Measurements from ENCODE around the gene MUC5AC.

The MUC5AC gene

GRCh38 chr11:1229471-1230120 lies 71.8 kb downstream of the MUC5AC start:
- DNase-seq: no peak

DNA sequence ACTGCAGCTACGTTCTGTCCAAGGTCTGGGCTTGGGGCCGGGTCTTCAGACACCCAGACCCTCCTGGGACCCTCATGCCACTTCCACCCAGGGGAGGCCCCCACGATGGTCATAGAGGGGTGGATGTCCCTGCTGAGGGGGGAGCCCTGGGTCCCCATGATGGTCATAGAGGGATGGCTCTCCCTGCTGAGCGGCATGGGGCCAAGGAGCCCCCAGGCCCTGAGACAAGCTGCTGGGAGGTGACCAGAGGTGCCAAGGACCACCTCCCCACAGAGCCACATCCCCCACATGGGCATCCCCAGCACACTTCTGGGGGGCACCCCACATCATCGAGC lies 72.3 kb downstream of the MUC5AC start:
- DNase-seq: no peak

GRCh38 chr11:1230456-1231395 lies 73.0 kb downstream of the MUC5AC start:
- DNase-seq: no peak

DNA sequence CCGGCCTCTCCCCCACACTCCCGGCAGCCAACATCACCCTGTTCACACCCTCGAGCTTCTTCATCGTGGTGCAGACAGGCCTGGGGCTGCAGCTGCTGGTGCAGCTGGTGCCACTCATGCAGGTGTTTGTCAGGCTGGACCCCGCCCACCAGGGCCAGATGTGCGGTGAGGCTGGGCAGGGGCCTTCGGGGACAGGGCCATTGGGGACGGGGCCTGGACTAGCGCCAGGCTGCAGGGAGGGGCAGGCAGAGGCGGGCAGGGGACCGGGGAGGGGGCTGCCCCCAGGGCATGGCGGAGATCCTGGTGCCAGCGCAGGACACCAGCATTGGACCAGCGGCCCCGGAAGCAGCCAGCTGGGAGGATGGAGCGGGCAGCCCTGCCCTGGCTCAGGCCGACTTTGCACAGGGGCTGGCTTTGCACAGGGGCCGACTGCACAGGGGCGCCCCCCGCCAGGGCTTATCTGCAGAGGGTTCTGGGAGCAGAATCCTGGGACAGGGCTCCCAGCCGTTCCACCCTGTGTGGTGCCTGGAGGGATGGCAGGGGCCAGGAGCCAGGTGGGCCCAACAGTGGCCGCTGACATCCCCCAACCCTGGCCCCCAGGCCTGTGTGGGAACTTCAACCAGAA lies 73.8 kb downstream of the MUC5AC start:
- DNase-seq: no peak

DNA sequence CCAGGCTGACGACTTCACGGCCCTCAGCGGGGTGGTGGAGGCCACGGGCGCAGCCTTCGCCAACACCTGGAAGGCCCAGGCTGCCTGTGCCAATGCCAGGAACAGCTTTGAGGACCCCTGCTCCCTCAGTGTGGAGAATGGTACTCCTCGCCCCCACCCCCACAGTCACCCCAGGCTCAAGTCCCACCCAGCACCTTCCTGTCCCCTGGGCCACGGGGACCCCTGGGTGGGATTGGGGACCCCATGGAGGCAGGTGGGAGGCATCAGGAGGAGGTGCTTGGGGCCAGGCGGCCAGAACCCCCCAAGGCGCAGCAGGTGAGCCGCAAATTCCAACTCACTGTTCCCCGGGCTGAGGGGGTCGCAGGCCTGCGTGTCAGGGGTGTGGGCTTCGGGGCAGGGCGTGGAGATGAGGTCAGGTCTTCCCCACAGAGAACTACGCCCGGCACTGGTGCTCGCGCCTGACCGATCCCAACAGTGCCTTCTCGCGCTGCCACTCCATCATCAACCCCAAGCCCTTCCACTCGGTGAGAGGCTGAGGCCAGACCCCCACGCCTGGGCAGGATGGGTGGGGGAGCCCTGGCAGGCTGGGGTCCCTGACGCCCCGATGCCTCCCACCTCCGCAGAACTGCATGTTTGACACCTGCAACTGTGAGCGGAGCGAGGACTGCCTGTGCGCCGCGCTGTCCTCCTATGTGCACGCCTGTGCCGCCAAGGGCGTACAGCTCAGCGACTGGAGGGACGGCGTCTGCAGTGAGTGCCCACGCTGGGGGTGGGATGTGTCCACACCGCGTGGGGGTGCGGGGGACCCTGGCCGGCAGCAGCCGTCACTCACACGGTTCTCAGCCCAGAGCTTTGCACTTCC lies 74.5 kb downstream of the MUC5AC start:
- DNase-seq: no peak

- DNase-seq: no peak
Observed at GRCh38 chr11:1232883-1233321, 75.1 kb downstream of the MUC5AC start.

- no peak for DNase-seq
Observed at GRCh38 chr11:1233351-1234053, 75.7 kb downstream of the MUC5AC start.

GRCh38 chr11:1234054-1234720 lies 76.4 kb downstream of the MUC5AC start:
- no peak for DNase-seq

DNA sequence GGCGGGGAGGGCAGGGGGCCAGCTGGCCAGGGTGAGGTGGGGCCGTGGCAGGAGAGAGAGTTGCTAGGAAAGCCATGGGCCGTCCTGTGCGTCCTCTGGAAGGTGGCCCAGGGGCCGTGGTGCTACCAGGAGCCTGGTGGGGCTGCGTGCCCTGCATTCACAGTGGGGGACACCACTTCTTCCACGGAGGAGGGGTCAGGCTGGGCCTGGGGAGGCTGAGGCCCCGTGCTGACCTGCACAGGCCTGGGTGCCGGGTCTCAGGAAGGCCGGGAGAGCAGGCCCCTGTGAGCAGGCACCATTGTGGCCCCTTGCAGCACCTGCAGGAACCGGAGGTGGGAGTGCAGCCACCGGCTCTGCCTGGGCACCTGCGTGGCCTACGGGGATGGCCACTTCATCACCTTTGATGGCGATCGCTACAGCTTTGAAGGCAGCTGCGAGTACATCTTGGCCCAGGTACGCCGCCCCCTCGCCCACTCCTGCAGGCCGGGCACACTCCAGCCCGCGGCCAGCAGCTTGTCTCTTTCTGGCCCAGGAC lies 77.1 kb downstream of the MUC5AC start:
- DNase-seq: no peak

GRCh38 chr11:1235306-1235900 lies 77.7 kb downstream of the MUC5AC start:
- no peak for DNase-seq

DNA sequence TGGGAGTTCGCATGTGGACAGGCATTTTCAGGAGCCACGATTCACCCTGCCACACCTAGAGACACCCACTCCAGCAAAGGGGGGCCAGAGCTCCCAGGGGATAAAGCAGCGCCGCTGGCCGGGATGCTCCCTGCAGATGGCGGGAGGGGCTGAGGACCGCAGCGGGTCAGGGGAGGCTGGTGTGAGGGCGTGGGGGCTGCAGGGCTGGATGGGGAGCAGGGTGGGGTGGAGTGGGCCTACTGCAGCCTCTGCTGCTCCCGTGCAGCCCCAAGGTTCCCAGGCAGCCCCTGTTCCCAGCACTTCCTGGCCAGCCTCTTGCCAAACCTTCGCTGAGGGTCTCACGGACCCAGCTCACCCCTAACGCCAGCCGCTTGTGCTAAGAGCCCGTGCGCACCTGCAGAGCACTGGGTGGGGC lies 78.2 kb downstream of the MUC5AC start:
- no peak for DNase-seq

GRCh38 chr11:1236316-1237127 lies 78.8 kb downstream of the MUC5AC start:
- no peak for DNase-seq

DNA sequence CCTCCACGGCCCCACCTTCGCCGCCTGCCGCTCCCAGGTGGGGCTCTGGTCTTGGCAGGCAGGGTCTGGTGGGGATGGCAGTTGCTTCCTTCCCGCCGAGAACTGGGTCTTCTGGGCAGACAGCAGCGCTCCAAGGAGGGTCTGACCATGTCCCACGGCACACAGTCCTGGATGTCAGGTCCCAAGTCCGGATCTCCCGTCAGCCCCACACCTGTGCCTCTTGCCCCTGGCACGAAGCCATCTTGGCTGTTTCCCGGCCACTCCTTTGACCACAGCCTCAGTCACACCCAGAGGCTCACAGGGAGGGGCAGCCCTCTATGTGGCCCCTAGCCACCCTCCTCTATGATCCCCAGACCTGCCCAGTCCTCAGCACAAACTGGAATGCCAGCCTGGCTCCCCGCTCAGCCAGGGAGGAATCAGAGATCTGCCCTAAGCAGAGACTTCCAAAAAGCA lies 79.4 kb downstream of the MUC5AC start:
- no peak for DNase-seq

DNA sequence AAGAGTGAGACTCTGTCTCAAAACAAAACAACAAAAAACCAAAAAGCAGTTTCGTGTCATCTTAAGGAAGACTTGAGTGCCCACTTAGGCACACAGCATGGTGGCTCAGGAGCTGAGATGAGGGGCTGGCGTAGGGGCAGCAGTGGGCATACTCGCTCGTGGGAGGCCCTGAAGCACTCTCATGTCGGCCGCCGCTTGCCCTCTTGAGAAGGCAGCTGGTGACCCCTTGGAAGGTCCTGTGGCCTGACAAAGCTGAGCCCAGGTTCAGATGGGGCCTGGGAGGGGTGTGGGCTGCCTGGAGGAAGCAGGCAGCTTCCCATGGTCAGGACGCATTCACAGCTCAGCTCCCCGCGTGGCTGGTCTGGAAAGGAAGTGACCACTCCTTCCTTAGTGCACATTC lies 80.1 kb downstream of the MUC5AC start:
- no peak for DNase-seq

GRCh38 chr11:1238767-1239595 lies 81.2 kb downstream of the MUC5AC start:
- no peak for DNase-seq

DNA sequence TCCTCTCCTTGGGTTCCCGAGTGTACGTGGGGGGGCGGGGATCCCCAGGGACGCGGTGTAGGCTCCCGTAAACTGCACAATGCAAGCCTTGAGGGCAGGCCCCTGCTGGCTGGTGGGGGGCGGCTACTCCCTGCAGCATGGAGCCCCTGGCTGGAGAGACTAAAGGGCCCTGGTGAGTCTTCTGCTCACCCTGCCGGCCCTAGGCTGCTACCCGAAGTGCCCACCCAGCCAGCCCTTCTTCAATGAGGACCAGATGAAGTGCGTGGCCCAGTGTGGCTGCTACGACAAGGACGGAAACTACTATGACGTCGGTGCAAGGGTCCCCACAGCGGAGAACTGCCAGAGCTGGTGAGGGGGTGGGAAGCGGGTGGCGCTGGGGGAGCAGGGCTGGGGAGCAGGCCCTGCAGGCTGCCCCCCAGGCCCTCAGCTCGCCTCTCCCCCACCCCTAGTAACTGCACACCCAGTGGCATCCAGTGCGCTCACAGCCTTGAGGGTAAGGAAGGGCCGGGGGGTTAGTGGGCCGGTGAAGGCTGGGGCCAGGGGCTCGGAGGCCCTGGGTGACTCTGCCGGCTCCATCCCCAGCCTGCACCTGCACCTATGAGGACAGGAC lies 81.9 kb downstream of the MUC5AC start:
- DNase-seq: no peak

GRCh38 chr11:1240771-1241170 lies 83.0 kb downstream of the MUC5AC start:
- DNase-seq: no peak

DNA sequence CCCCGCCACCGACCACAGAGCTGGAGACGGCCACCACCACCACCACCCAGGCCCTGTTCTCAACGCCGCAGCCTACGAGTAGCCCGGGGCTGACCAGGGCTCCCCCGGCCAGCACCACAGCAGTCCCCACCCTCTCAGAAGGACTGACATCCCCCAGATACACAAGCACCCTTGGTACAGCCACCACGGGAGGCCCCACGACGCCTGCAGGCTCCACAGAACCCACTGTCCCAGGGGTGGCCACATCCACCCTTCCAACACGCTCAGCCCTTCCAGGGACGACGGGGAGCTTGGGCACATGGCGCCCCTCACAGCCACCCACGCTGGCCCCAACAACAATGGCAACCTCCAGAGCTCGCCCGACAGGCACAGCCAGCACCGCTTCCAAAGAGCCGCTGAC lies 84.0 kb downstream of the MUC5AC start:
- no peak for DNase-seq

GRCh38 chr11:1242289-1242688 lies 84.5 kb downstream of the MUC5AC start:
- no peak for DNase-seq
